GM23338 (cell line): ENCODE data around the gene TREML4. TPM values are rescaled to one million over a fixed set of nuclear protein-coding genes. Genes with fewer than 3 reads are reported as not detected.

ENCODE experiments used
- ATAC-seq: fragments of 200-7000 bp; cut with Tn5 transposase; 3 replicates; pipeline ENCODE4 v1.9.1; 2020
- DNase-seq: peaks from one replicate; pipeline ENCODE4 v3.0.0-alpha.2; 2015; ENCODE audit warnings: low spot score
- H2AFZ ChIP-seq: fragments of 200-600 bp; sonication (generic); 2 replicates; pipeline ENCODE4 v1.8.0; 2016; ENCODE audit warnings: antibody characterized with exemption, mild to moderate bottlenecking, moderate library complexity
- H3F3A ChIP-seq: fragments of 200-600 bp; sonication (generic); replicated peaks from 2 replicates; pipeline ENCODE4 v1.8.0; 2017; ENCODE audit warnings: antibody characterized with exemption, mixed run types, low read depth
- H3K27ac ChIP-seq: fragments of 200-600 bp; sonication (generic); 2 replicates; pipeline ENCODE4 v1.6.1; 2016; ENCODE audit warnings: low read depth
- H3K27me3 ChIP-seq: fragments of 200-600 bp; sonication (generic); 2 replicates; pipeline ENCODE4 v1.8.0; 2016; ENCODE audit warnings: mild to moderate bottlenecking, mixed run types, moderate library complexity; ENCODE audit not compliant: insufficient read depth
- H3K36me3 ChIP-seq: fragments of 200-600 bp; sonication (generic); 2 replicates; pipeline ENCODE4 v1.8.0; 2016; ENCODE audit warnings: mild to moderate bottlenecking; ENCODE audit not compliant: insufficient read depth
- H3K4me1 ChIP-seq: fragments of 200-600 bp; sonication (generic); 2 replicates; pipeline ENCODE4 v1.8.0; 2016; ENCODE audit warnings: mild to moderate bottlenecking, moderate library complexity; ENCODE audit not compliant: insufficient read depth
- H3K4me2 ChIP-seq: fragments of 200-600 bp; sonication (generic); 2 replicates; pipeline ENCODE4 v1.7.1; 2017; ENCODE audit warnings: mixed run types
- H3K4me3 ChIP-seq: fragments of 200-600 bp; sonication (generic); 2 replicates; pipeline ENCODE4 v1.6.1; 2016; ENCODE audit warnings: mixed run types
- H3K79me2 ChIP-seq: fragments of 200-600 bp; sonication (generic); replicated peaks from 2 replicates; pipeline ENCODE4 v1.8.0; 2017; ENCODE audit warnings: mild to moderate bottlenecking; ENCODE audit not compliant: insufficient read depth
- H3K9me2 ChIP-seq: fragments of 200-600 bp; sonication (generic); 2 replicates; pipeline ENCODE4 v1.8.0; 2017; ENCODE audit not compliant: insufficient read depth
- H4K20me1 ChIP-seq: fragments of 200-600 bp; sonication (generic); replicated peaks from 2 replicates; pipeline ENCODE4 v1.8.0; 2017; ENCODE audit warnings: mild to moderate bottlenecking; ENCODE audit not compliant: insufficient read depth
- H3K27ac Mint-ChIP-seq: 2 replicates; pipeline ENCODE4 v1.8.0; 2020; ENCODE audit warnings: inconsistent platforms, mild to moderate bottlenecking, moderate library complexity, mixed read lengths
- H3K27me3 Mint-ChIP-seq: 3 replicates; pipeline ENCODE4 v1.8.0; 2022; ENCODE audit warnings: low read depth, mild to moderate bottlenecking, moderate library complexity, mixed read lengths, inconsistent platforms; ENCODE audit not compliant: insufficient read depth, poor library complexity
- H3K36me3 Mint-ChIP-seq: 3 replicates; pipeline ENCODE4 v1.8.0; 2021; ENCODE audit warnings: low read depth, mild to moderate bottlenecking, inconsistent platforms, moderate library complexity, mixed read lengths
- H3K4me1 Mint-ChIP-seq: 3 replicates; pipeline ENCODE4 v1.8.0; 2020; ENCODE audit warnings: mild to moderate bottlenecking, inconsistent platforms, mixed read lengths
- H3K4me3 Mint-ChIP-seq: 3 replicates; pipeline ENCODE4 v1.8.0; 2021; ENCODE audit warnings: moderate library complexity, mild to moderate bottlenecking, inconsistent platforms, mixed read lengths
- H3K9me3 Mint-ChIP-seq: 3 replicates; pipeline ENCODE4 v1.8.0; 2020; ENCODE audit warnings: moderate library complexity, mild to moderate bottlenecking, inconsistent platforms, mixed read lengths
- CREB1 ChIP-seq: fragments of 250-450 bp; sonication (Bioruptor Pico); IDR thresholded peaks from 2 replicates; pipeline ENCODE4 v1.5.0; 2020; ENCODE audit warnings: low read depth, mild to moderate bottlenecking, moderate library complexity
- EZH2 ChIP-seq: fragments of 200-600 bp; sonication (generic); IDR thresholded peaks from one replicate; pipeline ENCODE4 v1.8.0; 2017; ENCODE audit warnings: antibody characterized with exemption, mild to moderate bottlenecking, low read depth; ENCODE audit not compliant: unreplicated experiment
- EZH2phosphoT487 ChIP-seq: fragments of 200-600 bp; sonication (generic); IDR thresholded peaks from one replicate; pipeline ENCODE4 v1.8.1; 2018; ENCODE audit warnings: antibody characterized with exemption; ENCODE audit not compliant: unreplicated experiment
- JUNB ChIP-seq: IDR thresholded peaks from one replicate; pipeline ENCODE4 v1.6.1; 2016; ENCODE audit warnings: antibody characterized with exemption; ENCODE audit not compliant: unreplicated experiment
- POLR2AphosphoS5 ChIP-seq: IDR thresholded peaks from 2 replicates; pipeline ENCODE4 v1.6.1; 2016; ENCODE audit warnings: antibody characterized with exemption, low read depth
- REST ChIP-seq: IDR thresholded peaks from one replicate; pipeline ENCODE4 v1.6.1; 2018; ENCODE audit warnings: antibody characterized with exemption; ENCODE audit not compliant: unreplicated experiment
- STAT1 ChIP-seq: IDR thresholded peaks from one replicate; pipeline ENCODE4 v1.6.1; 2016; ENCODE audit warnings: antibody characterized with exemption; ENCODE audit not compliant: unreplicated experiment
- ZNF114 ChIP-seq: fragments of 250-450 bp; sonication (Bioruptor Pico); IDR thresholded peaks from 2 replicates; pipeline ENCODE4 v1.5.0; 2020; ENCODE audit warnings: mild to moderate bottlenecking, moderate library complexity
- ZNF331 ChIP-seq: fragments of 250-450 bp; sonication (Bioruptor Pico); IDR thresholded peaks from 2 replicates; pipeline ENCODE4 v1.5.0; 2020; ENCODE audit warnings: low read depth, mild to moderate bottlenecking, moderate library complexity
- polyA plus RNA-seq: library from polyadenylated mRNA; unstranded; fragments of >200 nt; fragmentation: Nextera tagmentation; extraction: Ambion mirVana; gene quantifications from 2 replicates; pipeline ENCODE4 v1.2.1, GENCODE V29; 2016
- total RNA-seq: library from RNA; depleted of rRNA; stranded (reverse); fragments of >200 nt; shearing (Covaris generic); gene quantifications from 2 replicates; pipeline ENCODE4 v1.2.3, GENCODE V29; 2014
- TF ChIP-seq, protein P1 (sequence below): fragments of 250-450 bp; sonication (Bioruptor Pico); IDR thresholded peaks from 2 replicates; pipeline ENCODE4 v1.5.0; 2020; ENCODE audit warnings: mild to moderate bottlenecking, moderate library complexity

The TREML4 gene
- total and polyA plus RNA-seq, 2 experiments from 2014 or later: not detected

- H3K27ac ChIP-seq: no peak overlapping the region
- no peaks in the 10 kb centered on the region for H3K4me1 Mint-ChIP-seq
- H3K4me2 ChIP-seq: no peak overlapping the region
- no peaks in the 10 kb centered on the region for H3K27me3 ChIP-seq
- peaks cover 5% of the 10 kb centered on the region for H3K27me3 Mint-ChIP-seq
- no peak overlapping the region for H3K4me3 Mint-ChIP-seq
- no peak overlapping the region for H2AFZ ChIP-seq
- TF ChIP-seq, protein P1, sequence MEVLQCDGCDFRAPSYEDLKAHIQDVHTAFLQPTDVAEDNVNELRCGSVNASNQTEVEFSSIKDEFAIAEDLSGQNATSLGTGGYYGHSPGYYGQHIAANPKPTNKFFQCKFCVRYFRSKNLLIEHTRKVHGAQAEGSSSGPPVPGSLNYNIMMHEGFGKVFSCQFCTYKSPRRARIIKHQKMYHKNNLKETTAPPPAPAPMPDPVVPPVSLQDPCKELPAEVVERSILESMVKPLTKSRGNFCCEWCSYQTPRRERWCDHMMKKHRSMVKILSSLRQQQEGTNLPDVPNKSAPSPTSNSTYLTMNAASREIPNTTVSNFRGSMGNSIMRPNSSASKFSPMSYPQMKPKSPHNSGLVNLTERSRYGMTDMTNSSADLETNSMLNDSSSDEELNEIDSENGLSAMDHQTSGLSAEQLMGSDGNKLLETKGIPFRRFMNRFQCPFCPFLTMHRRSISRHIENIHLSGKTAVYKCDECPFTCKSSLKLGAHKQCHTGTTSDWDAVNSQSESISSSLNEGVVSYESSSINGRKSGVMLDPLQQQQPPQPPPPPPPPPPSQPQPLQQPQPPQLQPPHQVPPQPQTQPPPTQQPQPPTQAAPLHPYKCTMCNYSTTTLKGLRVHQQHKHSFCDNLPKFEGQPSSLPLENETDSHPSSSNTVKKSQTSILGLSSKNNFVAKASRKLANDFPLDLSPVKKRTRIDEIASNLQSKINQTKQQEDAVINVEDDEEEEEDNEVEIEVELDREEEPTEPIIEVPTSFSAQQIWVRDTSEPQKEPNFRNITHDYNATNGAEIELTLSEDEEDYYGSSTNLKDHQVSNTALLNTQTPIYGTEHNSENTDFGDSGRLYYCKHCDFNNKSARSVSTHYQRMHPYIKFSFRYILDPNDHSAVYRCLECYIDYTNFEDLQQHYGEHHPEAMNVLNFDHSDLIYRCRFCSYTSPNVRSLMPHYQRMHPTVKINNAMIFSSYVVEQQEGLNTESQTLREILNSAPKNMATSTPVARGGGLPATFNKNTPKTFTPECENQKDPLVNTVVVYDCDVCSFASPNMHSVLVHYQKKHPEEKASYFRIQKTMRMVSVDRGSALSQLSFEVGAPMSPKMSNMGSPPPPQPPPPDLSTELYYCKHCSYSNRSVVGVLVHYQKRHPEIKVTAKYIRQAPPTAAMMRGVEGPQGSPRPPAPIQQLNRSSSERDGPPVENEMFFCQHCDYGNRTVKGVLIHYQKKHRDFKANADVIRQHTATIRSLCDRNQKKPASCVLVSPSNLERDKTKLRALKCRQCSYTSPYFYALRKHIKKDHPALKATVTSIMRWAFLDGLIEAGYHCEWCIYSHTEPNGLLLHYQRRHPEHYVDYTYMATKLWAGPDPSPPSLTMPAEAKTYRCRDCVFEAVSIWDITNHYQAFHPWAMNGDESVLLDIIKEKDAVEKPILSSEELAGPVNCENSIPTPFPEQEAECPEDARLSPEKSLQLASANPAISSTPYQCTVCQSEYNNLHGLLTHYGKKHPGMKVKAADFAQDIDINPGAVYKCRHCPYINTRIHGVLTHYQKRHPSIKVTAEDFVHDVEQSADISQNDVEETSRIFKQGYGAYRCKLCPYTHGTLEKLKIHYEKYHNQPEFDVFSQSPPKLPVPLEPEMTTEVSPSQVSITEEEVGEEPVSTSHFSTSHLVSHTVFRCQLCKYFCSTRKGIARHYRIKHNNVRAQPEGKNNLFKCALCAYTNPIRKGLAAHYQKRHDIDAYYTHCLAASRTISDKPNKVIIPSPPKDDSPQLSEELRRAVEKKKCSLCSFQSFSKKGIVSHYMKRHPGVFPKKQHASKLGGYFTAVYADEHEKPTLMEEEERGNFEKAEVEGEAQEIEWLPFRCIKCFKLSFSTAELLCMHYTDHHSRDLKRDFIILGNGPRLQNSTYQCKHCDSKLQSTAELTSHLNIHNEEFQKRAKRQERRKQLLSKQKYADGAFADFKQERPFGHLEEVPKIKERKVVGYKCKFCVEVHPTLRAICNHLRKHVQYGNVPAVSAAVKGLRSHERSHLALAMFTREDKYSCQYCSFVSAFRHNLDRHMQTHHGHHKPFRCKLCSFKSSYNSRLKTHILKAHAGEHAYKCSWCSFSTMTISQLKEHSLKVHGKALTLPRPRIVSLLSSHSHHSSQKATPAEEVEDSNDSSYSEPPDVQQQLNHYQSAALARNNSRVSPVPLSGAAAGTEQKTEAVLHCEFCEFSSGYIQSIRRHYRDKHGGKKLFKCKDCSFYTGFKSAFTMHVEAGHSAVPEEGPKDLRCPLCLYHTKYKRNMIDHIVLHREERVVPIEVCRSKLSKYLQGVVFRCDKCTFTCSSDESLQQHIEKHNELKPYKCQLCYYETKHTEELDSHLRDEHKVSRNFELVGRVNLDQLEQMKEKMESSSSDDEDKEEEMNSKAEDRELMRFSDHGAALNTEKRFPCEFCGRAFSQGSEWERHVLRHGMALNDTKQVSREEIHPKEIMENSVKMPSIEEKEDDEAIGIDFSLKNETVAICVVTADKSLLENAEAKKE (CRISPR knock-in tag): no peak
- no peak for TF ChIP-seq ZNF331 (CRISPR knock-in tag)
- no peak for TF ChIP-seq POLR2AphosphoS5
- TF ChIP-seq STAT1: no peak
- no peak for TF ChIP-seq JUNB
- no peak for TF ChIP-seq CREB1 (CRISPR knock-in tag)
- no peak for TF ChIP-seq REST
- no peak for TF ChIP-seq ZNF114
- TF ChIP-seq EZH2: no peak
- TF ChIP-seq EZH2phosphoT487: no peak
- ATAC-seq: no peak
- no peaks in the 10 kb centered on the region for H3K36me3 Mint-ChIP-seq
- H3K9me3 Mint-ChIP-seq: peaks cover 2% of the 10 kb centered on the region; the same call in 2 of the 3 replicates
- H3F3A ChIP-seq: no peaks in the 10 kb centered on the region
- no peak overlapping the region for H3K27ac Mint-ChIP-seq
- H4K20me1 ChIP-seq: no peaks in the 10 kb centered on the region
- H3K4me1 ChIP-seq: no peaks in the 10 kb centered on the region
- H3K4me3 ChIP-seq: no peak overlapping the region
- H3K79me2 ChIP-seq: no peaks in the 10 kb centered on the region
- H3K9me2 ChIP-seq: no peaks in the 10 kb centered on the region
- H3K36me3 ChIP-seq: no peaks in the 10 kb centered on the region
- no peak for DNase-seq
These were observed 19.6 kb upstream of the TREML4 start for GRCh38 chr6:41208439-41209106.
